ENCODE measurements around the gene EML1. TPM values are rescaled to one million over a fixed set of nuclear protein-coding genes. Genes with fewer than 3 reads are reported as not detected.

Gene EML1
- polyA plus RNA-seq, 3 donors from 2014 or later: not detected

- H3K4me3 Mint-ChIP-seq: peak overlapping the region; percentile 90 to 98 (median 93)
- H3K9me3 Mint-ChIP-seq: no peaks in the 10 kb centered on the region
- DNase-seq: no peak
- peaks cover 12 to 17% of the 10 kb centered on the region in 2 donors for H3K4me1 Mint-ChIP-seq
- peaks cover 0 to 3% (median 0%) of the 10 kb centered on the region in 3 donors for H3K36me3 Mint-ChIP-seq
- H3K27ac Mint-ChIP-seq: peak overlapping the region; percentile 59 to 92 (median 70)
- H3K27me3 Mint-ChIP-seq (ENCODE audit: low read depth in 3 of 3): peaks cover 6 to 15% (median 13%) of the 10 kb centered on the region in 3 donors
Observed at GRCh38 chr14:99972748-99973466, 179.7 kb downstream of the EML1 start.

DNA sequence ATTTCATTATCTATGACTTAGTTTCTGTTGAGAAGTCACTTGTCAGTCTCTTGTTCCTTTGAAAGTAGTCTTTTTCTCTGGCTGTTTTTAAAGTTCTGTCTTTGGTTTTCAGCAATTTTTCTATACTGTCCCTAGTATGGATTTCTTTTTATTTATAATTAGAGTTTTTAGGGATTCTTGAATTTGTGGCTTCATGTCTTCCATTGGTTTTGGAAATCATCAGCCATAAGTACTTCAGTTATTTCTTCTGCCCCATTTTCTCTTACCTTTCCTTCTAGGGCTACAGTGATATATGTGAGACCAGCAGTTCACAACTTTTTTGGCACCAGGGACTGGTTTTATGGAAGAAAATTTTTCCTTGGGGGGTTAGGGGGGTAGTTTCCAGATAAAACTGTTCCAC lies 182.0 kb downstream of the EML1 start:
- H3K9me3 Mint-ChIP-seq: no peaks in the 10 kb centered on the region
- H3K27me3 Mint-ChIP-seq (ENCODE audit: low read depth in 3 of 3): peaks cover 5 to 10% (median 7%) of the 10 kb centered on the region in 3 donors
- H3K27ac Mint-ChIP-seq: no peak overlapping the region
- peaks cover 0 to 3% (median 0%) of the 10 kb centered on the region in 3 donors for H3K36me3 Mint-ChIP-seq
- H3K4me3 Mint-ChIP-seq: no peak overlapping the region
- peaks cover 12 to 17% of the 10 kb centered on the region in 2 donors for H3K4me1 Mint-ChIP-seq
- no peak for DNase-seq

- H3K9me3 Mint-ChIP-seq: no peaks in the 10 kb centered on the region
- H3K27me3 Mint-ChIP-seq (ENCODE audit: low read depth in 3 of 3): peaks cover 0 to 5% (median 4%) of the 10 kb centered on the region in 3 donors
- no peak overlapping the region for H3K4me3 Mint-ChIP-seq
- no peak for DNase-seq
- no peak overlapping the region for H3K27ac Mint-ChIP-seq
- H3K4me1 Mint-ChIP-seq: peaks cover 10 to 17% of the 10 kb centered on the region in 2 donors
- peaks cover 0 to 3% (median 0%) of the 10 kb centered on the region in 3 donors for H3K36me3 Mint-ChIP-seq
Observed at GRCh38 chr14:99976021-99976420, 182.8 kb downstream of the EML1 start.

DNA sequence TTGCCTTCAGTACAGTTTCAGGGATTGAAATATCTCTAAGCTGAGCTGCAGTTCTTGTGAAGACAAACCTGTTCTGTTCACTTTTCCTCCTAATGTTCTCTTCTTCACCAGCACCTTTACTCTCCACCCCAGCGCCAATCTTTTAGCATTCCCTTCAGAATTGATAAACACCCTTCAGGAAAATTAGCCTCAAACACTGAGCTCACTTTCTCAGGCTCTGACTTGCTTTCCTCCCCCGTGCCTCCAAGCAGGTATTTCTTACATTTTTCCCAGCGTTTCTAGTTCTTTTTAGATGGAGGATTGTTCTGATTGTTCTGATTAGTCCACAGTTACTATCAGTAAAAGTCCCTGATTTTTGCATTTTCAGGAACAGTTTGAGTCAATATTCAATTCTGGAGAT lies 183.5 kb downstream of the EML1 start:
- Mint-ChIP-seq H3K4me3 (no peak overlapping the region), H3K27me3 (ENCODE audit: low read depth in 3 of 3) (peaks cover 0 to 5% (median 4%) of the 10 kb centered on the region in 3 donors), H3K4me1 (peaks cover 10 to 17% of the 10 kb centered on the region in 2 donors), H3K9me3 (no peaks in the 10 kb centered on the region), H3K27ac (no peak overlapping the region), H3K36me3 (peaks cover 0 to 3% (median 0%) of the 10 kb centered on the region in 3 donors)
- no peak for DNase-seq

DNA sequence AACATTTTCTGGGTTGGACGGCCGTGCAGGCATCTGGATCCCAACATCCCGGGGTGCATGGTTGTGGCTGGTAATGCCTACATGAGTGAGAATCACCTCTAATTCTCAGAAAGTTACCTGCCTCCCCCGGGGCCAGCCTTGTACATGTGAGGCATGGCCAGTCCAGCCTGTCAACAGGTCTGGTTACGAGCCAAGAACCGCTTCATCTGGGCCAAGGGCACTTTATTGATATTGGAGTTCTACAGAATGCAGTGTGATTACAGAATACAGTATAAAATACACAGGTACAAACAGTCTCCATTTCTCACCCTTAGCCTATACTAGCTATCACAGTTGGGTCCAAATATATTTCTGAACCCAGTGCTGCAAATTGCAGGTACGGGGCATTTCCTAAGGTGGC lies 187.1 kb downstream of the EML1 start:
- DNase-seq: no peak
- Mint-ChIP-seq H3K9me3 (no peaks in the 10 kb centered on the region), H3K4me1 (peaks cover 0 to 9% of the 10 kb centered on the region in 2 donors), H3K27ac (no peak overlapping the region), H3K36me3 (peaks cover 0 to 3% (median 0%) of the 10 kb centered on the region in 3 donors), H3K27me3 (ENCODE audit: low read depth in 3 of 3) (peaks cover 0 to 1% (median 0%) of the 10 kb centered on the region in 3 donors), H3K4me3 (no peak overlapping the region)

DNA sequence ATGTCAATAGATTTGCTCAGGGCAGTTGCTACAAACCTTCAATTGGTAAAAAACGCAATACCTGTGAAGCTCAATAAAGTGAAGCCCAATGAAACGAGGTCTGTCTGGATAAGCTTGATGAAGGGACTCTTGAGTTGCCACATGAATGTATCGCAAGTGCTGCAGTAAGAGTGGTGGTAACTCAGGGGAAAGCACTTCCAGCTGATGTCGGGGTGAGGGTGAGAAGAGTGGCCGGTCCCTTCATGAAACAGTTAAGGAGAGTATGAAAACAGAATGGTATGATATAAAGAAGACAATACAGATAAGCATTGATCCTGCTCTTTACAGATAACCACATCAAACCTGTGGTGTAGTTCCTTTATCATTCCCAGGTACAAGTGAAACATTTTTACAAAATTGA lies 188.6 kb downstream of the EML1 start:
- no peak for DNase-seq
- H3K27ac Mint-ChIP-seq: no peak overlapping the region
- H3K4me1 Mint-ChIP-seq: peaks cover 0 to 9% of the 10 kb centered on the region in 2 donors
- no peaks in the 10 kb centered on the region for H3K27me3 Mint-ChIP-seq (ENCODE audit: low read depth in 3 of 3)
- H3K9me3 Mint-ChIP-seq: no peaks in the 10 kb centered on the region
- H3K4me3 Mint-ChIP-seq: no peak overlapping the region
- no peaks in the 10 kb centered on the region for H3K36me3 Mint-ChIP-seq

DNA sequence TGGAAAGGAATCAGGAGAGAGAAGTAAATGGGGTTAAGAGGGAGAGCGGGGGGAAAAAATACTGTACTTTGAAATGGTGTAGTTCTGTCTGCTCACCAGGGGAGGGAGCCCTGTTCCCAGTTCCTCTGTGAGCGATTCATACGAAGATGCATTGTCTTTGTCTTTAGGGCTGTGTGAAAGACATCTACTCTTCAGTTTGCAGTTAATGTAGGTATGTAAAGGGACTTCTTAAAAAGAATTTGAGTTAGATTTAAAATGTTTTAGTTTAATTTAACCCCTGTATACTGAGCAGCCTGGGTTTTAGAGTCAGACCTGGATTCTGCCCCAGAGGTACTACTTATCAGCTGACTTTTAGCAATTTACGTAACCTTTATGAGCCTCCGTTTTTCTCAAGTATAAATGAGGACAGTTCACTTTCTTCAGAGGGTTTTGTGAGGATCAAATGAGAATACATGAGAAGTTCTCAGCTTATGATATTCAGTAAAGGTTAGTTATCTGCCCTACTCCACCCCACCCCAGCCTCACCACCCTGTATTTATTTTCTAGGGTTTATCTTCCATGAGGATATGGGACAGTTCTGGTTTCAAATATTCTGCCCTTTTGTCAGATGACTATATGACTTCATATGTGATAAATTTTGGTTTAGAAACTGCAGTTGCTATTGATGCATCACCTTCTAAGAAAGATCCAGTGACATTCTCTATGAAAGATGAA lies 189.5 kb downstream of the EML1 start:
- DNase-seq: peak; percentile 65 to 71 (median 67)
- Mint-ChIP-seq H3K4me1 (peaks cover 0 to 9% of the 10 kb centered on the region in 2 donors), H3K27me3 (ENCODE audit: low read depth in 3 of 3) (no peaks in the 10 kb centered on the region), H3K4me3 (no peak overlapping the region), H3K9me3 (no peaks in the 10 kb centered on the region), H3K36me3 (no peaks in the 10 kb centered on the region), H3K27ac (peak overlapping the region in 1 of 6 donors; percentile 3)

GRCh38 chr14:99983251-99984015 lies 190.2 kb downstream of the EML1 start:
- no peaks in the 10 kb centered on the region for H3K9me3 Mint-ChIP-seq
- DNase-seq: no peak
- H3K4me1 Mint-ChIP-seq: peaks cover 0 to 9% of the 10 kb centered on the region in 2 donors
- no peak overlapping the region for H3K4me3 Mint-ChIP-seq
- H3K27ac Mint-ChIP-seq: peak overlapping the region in 2 of 6 donors; percentile 3 to 6
- no peaks in the 10 kb centered on the region for H3K36me3 Mint-ChIP-seq
- H3K27me3 Mint-ChIP-seq (ENCODE audit: low read depth in 3 of 3): no peaks in the 10 kb centered on the region

DNA sequence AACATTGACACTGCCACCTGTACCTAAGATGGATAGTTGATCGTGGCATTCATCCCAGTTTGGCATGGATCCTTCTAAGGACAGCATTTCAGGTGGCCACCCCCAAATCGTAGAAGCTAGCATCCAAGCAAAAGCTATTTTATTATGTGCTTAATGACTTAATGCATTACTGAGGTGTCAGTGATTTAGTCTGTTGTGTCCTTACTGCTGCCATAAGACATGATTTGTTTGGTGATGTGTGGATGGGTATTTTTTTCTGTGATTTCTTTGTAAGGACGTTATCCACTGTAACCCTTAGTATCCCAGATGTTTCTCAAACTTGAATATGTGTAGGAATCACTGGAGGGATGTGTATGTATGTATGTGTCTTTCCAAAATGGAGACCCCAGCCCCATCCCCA lies 190.8 kb downstream of the EML1 start:
- Mint-ChIP-seq H3K4me1 (peaks cover 0 to 9% of the 10 kb centered on the region in 2 donors), H3K36me3 (no peaks in the 10 kb centered on the region), H3K9me3 (no peaks in the 10 kb centered on the region), H3K27me3 (ENCODE audit: low read depth in 3 of 3) (no peaks in the 10 kb centered on the region), H3K27ac (no peak overlapping the region), H3K4me3 (no peak overlapping the region)
- no peak for DNase-seq

- no peak for DNase-seq
- H3K36me3 Mint-ChIP-seq: no peaks in the 10 kb centered on the region
- no peak overlapping the region for H3K4me3 Mint-ChIP-seq
- H3K27ac Mint-ChIP-seq: no peak overlapping the region
- H3K4me1 Mint-ChIP-seq: peaks cover 0 to 9% of the 10 kb centered on the region in 2 donors
- no peaks in the 10 kb centered on the region for H3K27me3 Mint-ChIP-seq (ENCODE audit: low read depth in 3 of 3)
- no peaks in the 10 kb centered on the region for H3K9me3 Mint-ChIP-seq
Observed at GRCh38 chr14:99986396-99986795, 193.2 kb downstream of the EML1 start.

- no peak overlapping the region for H3K27ac Mint-ChIP-seq
- H3K27me3 Mint-ChIP-seq (ENCODE audit: low read depth in 3 of 3): no peaks in the 10 kb centered on the region
- no peak for DNase-seq
- H3K4me3 Mint-ChIP-seq: no peak overlapping the region
- H3K36me3 Mint-ChIP-seq: no peaks in the 10 kb centered on the region
- H3K4me1 Mint-ChIP-seq: peaks cover 0 to 5% of the 10 kb centered on the region in 2 donors
- no peaks in the 10 kb centered on the region for H3K9me3 Mint-ChIP-seq
Observed at GRCh38 chr14:99989032-99989431, 195.8 kb downstream of the EML1 start.

DNA sequence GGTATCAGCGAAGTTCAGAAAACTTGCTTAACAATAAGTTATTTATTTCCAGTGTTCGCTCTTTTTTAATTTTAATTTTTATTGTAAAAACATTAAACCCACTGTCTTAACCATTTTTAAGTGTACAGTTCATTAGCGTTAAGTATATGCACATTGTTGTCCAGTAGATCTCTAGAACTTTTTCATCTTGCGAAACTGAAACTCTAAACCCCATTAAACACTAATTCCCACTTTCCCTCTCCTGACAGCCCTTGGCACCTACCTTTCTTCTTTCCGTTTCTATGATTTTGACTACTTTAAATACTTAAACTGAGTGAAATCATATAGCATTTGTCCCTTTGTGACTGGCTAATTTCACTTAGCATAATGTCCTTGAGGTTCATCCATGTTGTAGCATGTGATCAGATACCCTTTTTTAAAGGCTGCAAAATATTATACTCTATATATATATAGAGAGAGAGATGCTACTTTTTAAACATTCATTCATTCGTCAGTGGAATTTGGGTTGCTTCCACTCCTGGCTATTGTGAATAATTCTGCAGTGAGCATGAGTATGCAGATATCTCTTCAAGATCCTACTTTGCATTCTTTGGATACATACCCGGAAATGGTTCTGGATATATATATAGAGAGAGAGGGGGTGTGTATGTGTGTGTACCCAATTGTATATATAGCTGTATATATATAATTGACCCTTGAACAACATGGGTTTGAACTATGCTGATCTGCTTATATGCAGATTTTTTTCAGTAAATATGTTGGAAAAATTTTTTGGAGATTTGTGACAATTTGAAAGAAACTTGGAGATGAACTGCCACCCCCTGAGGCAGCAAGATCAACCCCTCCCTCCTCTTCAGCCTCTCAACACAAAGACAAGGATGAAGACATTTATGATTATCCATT lies 197.3 kb downstream of the EML1 start:
- Mint-ChIP-seq H3K4me1 (peaks cover 0 to 7% of the 10 kb centered on the region in 2 donors), H3K4me3 (no peak overlapping the region), H3K9me3 (no peaks in the 10 kb centered on the region), H3K27me3 (ENCODE audit: low read depth in 3 of 3) (peaks cover 0 to 5% (median 0%) of the 10 kb centered on the region in 3 donors), H3K27ac (no peak overlapping the region), H3K36me3 (no peaks in the 10 kb centered on the region)
- DNase-seq: no peak

- Mint-ChIP-seq H3K4me1 (peaks cover 3 to 13% of the 10 kb centered on the region in 2 donors), H3K36me3 (no peaks in the 10 kb centered on the region), H3K27me3 (ENCODE audit: low read depth in 3 of 3) (peaks cover 0 to 5% (median 0%) of the 10 kb centered on the region in 3 donors), H3K27ac (no peak overlapping the region), H3K9me3 (no peaks in the 10 kb centered on the region), H3K4me3 (no peak overlapping the region)
- no peak for DNase-seq
Observed at GRCh38 chr14:99991331-99991730, 198.1 kb downstream of the EML1 start.

All from immature natural killer cell (primary cell).